Activated CD4-positive, alpha-beta T cell treated with anti-CD3 and anti-CD28 coated beads, Interleukin-2, amount 10 ng/mL, durations not matched to agents 7 days and 5 days (primary cell): ENCODE results near the gene ZACN. TPM values are rescaled to one million over a fixed set of nuclear protein-coding genes. Genes with fewer than 3 reads are reported as not detected.

Source experiments
- CTCF ChIA-PET: fragments of 350-600 bp; sonication (Branson Sonifier 250); formaldehyde crosslinking; loops from one replicate; lab custom pipeline; 2021; ENCODE audit warnings: antibody characterized with exemption; lab: Charles Lee
- POLR2A ChIA-PET: fragments of 350-600 bp; sonication (Branson Sonifier 250); formaldehyde crosslinking; loops from one replicate; lab custom pipeline; 2021; ENCODE audit warnings: antibody characterized with exemption; lab: Charles Lee
- DNase-seq: peaks from one replicate; pipeline ENCODE4 v3.0.0-alpha.2; 2020
- H3K27ac Mint-ChIP-seq: one replicate; pipeline ENCODE4 v1.8.0; 2021; ENCODE audit warnings: mild to moderate bottlenecking, moderate library complexity, mixed read lengths
- H3K27me3 Mint-ChIP-seq: one replicate; pipeline ENCODE4 v1.8.0; 2021; ENCODE audit warnings: mixed read lengths
- H3K36me3 Mint-ChIP-seq: one replicate; pipeline ENCODE4 v1.8.0; 2021; ENCODE audit warnings: low read depth, mixed read lengths
- H3K4me1 Mint-ChIP-seq: one replicate; pipeline ENCODE4 v1.8.0; 2021; ENCODE audit warnings: mixed read lengths
- H3K4me3 Mint-ChIP-seq: one replicate; pipeline ENCODE4 v1.8.0; 2021; ENCODE audit warnings: mild to moderate bottlenecking, moderate library complexity, mixed read lengths
- H3K9me3 Mint-ChIP-seq: one replicate; pipeline ENCODE4 v1.8.0; 2021; ENCODE audit warnings: mixed read lengths
- total RNA-seq, 2 experiments: library from RNA; stranded (reverse); gene quantifications; one replicate each; pipeline ENCODE4 v1.2.3, GENCODE V29; 2021

Gene ZACN
- total RNA-seq, 2 experiments from 2014 or later: 0.27 TPM; not detected in 1

DNA sequence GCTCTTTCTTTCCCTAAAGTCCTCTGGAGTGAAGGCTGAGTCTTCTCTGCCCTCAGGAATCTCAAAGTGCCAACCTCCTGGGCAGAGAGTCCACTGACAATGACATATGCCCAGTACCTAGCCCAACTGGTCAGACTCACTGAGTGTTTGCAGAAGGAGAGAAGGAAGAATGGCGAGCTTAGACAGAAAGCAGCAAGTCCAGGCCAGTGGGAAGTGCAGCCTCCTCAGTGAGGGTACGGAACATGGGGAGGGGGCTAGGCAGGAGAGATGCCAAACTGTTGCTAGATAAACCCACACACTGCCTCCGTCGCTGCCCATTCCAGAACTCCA lies 23.9 kb downstream of the ZACN start:
- peak overlapping the region; percentile 96 for H3K27ac Mint-ChIP-seq
- H3K27me3 Mint-ChIP-seq: no peaks in the 10 kb centered on the region
- POLR2A ChIA-PET: no interaction called here
- peaks cover 32% of the 10 kb centered on the region for H3K4me1 Mint-ChIP-seq
- H3K4me3 Mint-ChIP-seq: peak overlapping the region; percentile 96
- CTCF ChIA-PET: interaction anchor here (0.6 to 3.0 kb wide), 7 partner anchors 10 to 176 kb away, joined by 3 to 14 read pairs (median 3); no protein-coding TSS in a partner anchor
- DNase-seq: no peak
- H3K9me3 Mint-ChIP-seq: no peaks in the 10 kb centered on the region
- peaks cover 33% of the 10 kb centered on the region for H3K36me3 Mint-ChIP-seq

DNA sequence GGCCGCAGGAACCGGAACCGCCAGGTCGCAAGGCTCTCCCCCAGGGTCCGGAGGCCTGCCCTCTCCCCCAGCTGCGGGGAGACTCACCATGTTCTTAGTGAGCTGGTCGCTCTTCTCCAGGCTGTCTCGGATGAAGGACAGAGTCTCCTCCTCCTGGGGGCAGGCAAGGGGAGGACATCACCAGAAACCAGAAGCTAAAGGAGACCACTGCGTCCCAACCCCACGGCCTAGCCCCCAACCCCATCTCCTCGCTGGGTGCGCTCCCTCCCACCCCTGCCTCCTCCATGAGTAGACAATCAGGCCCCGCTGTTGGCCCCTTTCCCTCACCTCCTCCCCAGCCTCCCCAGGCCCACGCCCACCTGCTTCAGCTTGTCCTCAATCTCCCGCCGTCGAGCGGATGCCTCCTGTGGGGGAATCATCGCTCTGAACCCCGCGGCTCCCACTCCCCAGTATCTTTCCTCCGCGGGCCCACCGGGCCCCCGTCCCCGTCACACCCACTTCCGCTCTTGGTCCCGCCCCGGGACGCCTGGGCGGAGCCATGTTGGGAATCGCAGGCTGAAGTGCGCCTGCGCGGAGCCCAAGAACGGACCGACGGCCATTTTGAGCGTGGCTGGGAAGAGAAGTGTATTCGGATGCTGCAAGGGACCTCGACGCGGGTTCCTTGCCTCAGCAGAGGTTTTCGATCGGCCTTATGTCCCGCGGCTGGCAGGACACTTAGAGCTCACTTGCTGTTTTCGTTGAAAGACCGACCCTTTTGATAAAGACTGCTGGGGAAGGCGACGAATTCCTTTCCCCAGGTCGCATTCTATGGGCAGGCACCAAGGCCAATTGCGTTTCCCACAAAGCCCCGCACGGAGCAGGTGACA lies 24.5 kb downstream of the ZACN start, which contains the start of gene EXOC7:
Gene EXOC7 (minus strand): TSS at position 514 of the 866 bp plus-strand sequence. CDS start 95 bp downstream, at position 419.
- H3K4me3 Mint-ChIP-seq: peak within 1 kb of the TSS; percentile 96
- H3K27me3 Mint-ChIP-seq: no peaks in the 10 kb centered on the region
- peaks cover 30% of the 10 kb centered on the region for H3K36me3 Mint-ChIP-seq
- CTCF ChIA-PET: interaction anchor here (0.6 to 3.0 kb wide), 13 partner anchors 9 to 350 kb away, joined by 3 to 14 read pairs (median 3); no protein-coding TSS in a partner anchor
- H3K4me1 Mint-ChIP-seq: peaks cover 32% of the 10 kb centered on the region
- POLR2A ChIA-PET: interaction anchor here (0.5 kb wide), 1 partner anchor 40 kb away, joined by 3 read pairs; no protein-coding TSS in a partner anchor
- H3K9me3 Mint-ChIP-seq: no peaks in the 10 kb centered on the region
- peak; percentile 93 for DNase-seq
- H3K27ac Mint-ChIP-seq: peak within 1 kb of the TSS; percentile 96

DNA sequence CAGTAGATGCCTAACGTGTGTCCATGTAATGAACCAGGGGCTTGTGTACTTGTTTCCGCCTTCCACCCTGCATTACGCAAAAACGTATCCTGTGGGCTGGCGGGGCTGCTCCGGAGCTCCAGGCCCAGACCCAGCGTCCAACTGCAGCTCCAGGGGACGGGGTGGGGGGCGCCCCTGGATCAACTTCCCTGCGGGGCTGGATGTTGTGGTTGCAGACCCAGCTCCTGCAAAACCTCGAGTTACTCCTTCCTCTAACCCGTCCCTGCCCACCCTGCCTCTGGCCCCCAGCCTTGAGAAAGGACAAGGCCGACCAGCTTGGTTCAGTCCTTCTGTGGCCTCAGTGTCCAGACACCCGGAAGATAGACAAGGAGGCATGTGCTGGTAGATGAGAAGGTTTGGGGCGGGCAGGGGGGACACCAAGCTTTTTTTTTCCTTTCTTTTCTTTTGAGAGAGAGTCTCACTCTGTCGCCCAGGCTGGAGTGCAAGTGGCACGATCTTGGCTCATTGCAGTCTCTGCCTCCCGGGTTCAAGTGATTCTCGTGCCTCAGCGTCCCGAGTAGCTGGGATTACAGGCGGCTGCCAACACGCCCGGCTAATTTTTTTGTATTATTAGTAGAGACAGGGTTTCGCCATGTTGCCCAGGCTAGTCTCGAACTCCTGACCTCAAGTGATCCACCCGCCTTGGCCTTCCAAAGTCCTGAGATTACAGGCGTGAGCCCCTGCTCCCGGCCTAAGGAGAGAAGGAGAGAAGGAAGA lies 25.3 kb downstream of the ZACN start:
- ChIA-PET CTCF (interaction anchor here (1.1 to 3.0 kb wide), 10 partner anchors 12 to 351 kb away, joined by 3 to 14 read pairs (median 4); no protein-coding TSS in a partner anchor), POLR2A (interaction anchor here (0.5 kb wide), 1 partner anchor 41 kb away, joined by 3 read pairs; no protein-coding TSS in a partner anchor)
- H3K27me3 Mint-ChIP-seq: no peaks in the 10 kb centered on the region
- no peak for DNase-seq
- peaks cover 32% of the 10 kb centered on the region for H3K4me1 Mint-ChIP-seq
- peak overlapping the region; percentile 96 for H3K27ac Mint-ChIP-seq
- H3K36me3 Mint-ChIP-seq: peaks cover 25% of the 10 kb centered on the region
- H3K4me3 Mint-ChIP-seq: peak overlapping the region; percentile 96
- H3K9me3 Mint-ChIP-seq: no peaks in the 10 kb centered on the region

DNA sequence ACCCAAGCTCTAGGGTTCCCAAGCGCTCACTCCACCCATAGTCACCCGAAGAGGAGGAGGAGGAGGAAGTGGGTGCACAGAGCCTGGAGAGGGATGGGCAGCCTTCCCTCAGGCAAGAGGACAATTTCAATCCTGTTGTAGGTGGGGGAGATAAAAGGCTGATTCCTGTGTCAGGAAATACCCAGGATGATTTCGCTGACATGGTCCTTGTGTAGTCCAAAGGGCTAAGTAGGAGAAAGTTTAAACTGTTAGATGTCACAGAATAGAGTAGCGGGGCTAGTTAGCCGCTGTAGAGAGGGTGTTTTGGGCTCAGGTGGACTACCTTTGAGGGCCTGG lies 25.9 kb downstream of the ZACN start:
- ChIA-PET CTCF (interaction anchor here (1.3 to 2.4 kb wide), 3 partner anchors 17 to 184 kb away, joined by 3 to 10 read pairs (median 6); no protein-coding TSS in a partner anchor), POLR2A (no interaction called here)
- no peaks in the 10 kb centered on the region for H3K27me3 Mint-ChIP-seq
- H3K4me3 Mint-ChIP-seq: peak overlapping the region; percentile 96
- H3K27ac Mint-ChIP-seq: peak overlapping the region; percentile 82
- no peak for DNase-seq
- no peaks in the 10 kb centered on the region for H3K9me3 Mint-ChIP-seq
- peaks cover 19% of the 10 kb centered on the region for H3K36me3 Mint-ChIP-seq
- peaks cover 31% of the 10 kb centered on the region for H3K4me1 Mint-ChIP-seq

DNA sequence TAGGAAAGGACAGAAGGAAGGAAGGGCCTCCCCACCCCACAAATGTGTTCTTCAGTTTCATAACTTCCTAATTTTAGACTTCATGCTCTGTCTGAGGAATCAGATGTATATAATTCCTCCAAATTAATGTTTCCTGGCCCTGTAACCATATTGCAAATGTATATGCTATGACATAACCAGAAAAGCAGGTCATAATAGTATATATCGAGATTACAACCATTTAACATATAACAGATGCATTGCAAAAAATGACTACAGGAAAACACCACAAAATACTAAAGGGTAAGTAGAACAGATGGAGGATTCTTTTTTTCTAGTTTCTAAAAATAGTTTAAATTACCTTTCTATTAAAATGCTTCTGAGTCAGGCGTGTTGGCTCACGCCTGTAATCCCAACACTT lies 27.7 kb downstream of the ZACN start:
- Mint-ChIP-seq H3K27me3 (no peaks in the 10 kb centered on the region), H3K36me3 (peaks cover 10% of the 10 kb centered on the region), H3K4me3 (no peak overlapping the region), H3K4me1 (peaks cover 21% of the 10 kb centered on the region), H3K9me3 (no peaks in the 10 kb centered on the region), H3K27ac (no peak overlapping the region)
- DNase-seq: no peak
- POLR2A ChIA-PET: no interaction called here
- CTCF ChIA-PET: interaction anchor here (1.4 to 1.7 kb wide), 2 partner anchors 9 to 75 kb away, joined by 3 to 4 read pairs; no protein-coding TSS in a partner anchor

DNA sequence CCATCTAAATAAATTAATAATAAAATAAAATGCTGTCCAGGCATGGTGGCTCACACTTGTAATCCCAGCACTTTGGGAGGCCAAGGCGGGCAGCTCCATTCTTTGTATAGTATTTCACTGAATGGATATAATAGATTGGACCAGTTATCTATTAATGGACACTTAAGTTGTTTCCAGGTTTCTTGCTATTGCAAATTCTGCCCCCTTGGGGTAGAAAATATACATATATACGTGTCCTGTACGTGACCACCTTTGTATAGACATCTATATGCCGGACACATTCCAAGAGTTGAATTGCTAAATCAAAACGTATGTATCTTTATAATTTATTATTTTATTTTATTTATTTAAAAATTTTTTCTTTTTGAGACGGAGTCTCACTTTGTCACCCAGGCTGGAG lies 28.5 kb downstream of the ZACN start:
- Mint-ChIP-seq H3K27ac (no peak overlapping the region), H3K27me3 (no peaks in the 10 kb centered on the region), H3K36me3 (peaks cover 8% of the 10 kb centered on the region), H3K4me1 (peaks cover 14% of the 10 kb centered on the region), H3K4me3 (no peak overlapping the region), H3K9me3 (no peaks in the 10 kb centered on the region)
- POLR2A ChIA-PET: no interaction called here
- CTCF ChIA-PET: interaction anchor here (0.6 kb wide), 2 partner anchors 14 to 16 kb away, joined by 3 read pairs; no protein-coding TSS in a partner anchor
- DNase-seq: no peak

DNA sequence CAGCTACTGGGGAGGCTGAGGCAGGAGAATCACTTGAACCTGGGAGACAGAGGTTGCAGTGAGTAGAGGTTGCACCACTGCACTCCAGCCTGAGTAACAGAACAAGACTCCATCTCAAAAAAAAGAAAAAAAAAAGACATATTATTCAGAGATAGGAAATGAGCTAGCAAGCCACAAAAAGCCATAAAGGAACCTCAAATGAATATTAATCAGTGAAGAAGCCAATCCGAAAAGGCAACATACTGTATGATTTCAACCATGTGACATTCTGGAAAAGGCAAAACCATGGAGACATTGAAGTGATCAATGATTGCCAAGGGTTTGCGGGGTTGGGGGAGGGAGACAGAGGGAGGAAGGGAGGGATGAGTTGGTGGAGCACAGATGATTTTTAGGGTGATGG lies 33.0 kb downstream of the ZACN start:
- ChIA-PET CTCF (interaction anchor here (0.7 to 1.6 kb wide), 5 partner anchors 9 to 328 kb away, joined by 3 to 7 read pairs (median 3); partner anchors contain the start of gene EXOC7), POLR2A (no interaction called here)
- no peak for DNase-seq
- Mint-ChIP-seq H3K4me1 (no peaks in the 10 kb centered on the region), H3K4me3 (no peak overlapping the region), H3K27ac (no peak overlapping the region), H3K27me3 (no peaks in the 10 kb centered on the region), H3K36me3 (no peaks in the 10 kb centered on the region), H3K9me3 (no peaks in the 10 kb centered on the region)

DNA sequence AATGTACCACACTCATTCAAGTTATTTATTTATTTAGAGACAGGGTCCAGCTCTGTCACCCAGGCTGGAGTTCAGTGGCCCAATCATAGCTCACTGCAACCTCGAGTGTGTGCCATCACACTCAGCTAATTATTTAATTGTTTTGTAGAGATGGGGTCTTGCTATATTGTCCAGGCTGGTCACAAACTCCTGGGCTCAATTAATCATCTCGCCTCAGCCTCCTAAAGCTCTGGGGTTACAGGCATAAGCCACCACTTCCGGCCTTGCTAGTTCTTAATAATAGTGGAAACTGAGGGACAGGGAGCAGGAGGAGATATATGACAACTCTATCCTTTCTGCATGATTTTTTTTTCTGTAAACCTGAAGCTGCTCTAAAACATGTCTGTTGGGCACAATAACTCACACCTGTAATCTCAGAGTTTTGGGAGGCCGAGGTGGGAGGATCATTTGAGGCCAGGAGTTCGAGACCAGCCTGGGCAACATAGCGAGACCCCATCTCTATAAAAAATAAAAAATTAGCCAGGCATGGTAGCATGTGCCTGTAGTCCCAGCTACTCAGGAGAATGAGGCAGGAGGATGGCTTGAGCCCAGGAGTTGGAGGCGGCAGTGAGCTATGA lies 36.3 kb downstream of the ZACN start:
- CTCF ChIA-PET: interaction anchor here (1.5 to 2.7 kb wide), 2 partner anchors 9 to 165 kb away, joined by 4 to 8 read pairs; no protein-coding TSS in a partner anchor
- no peak for DNase-seq
- no peaks in the 10 kb centered on the region for H3K4me1 Mint-ChIP-seq
- no peaks in the 10 kb centered on the region for H3K36me3 Mint-ChIP-seq
- POLR2A ChIA-PET: no interaction called here
- no peak overlapping the region for H3K27ac Mint-ChIP-seq
- H3K4me3 Mint-ChIP-seq: no peak overlapping the region
- no peaks in the 10 kb centered on the region for H3K27me3 Mint-ChIP-seq
- no peaks in the 10 kb centered on the region for H3K9me3 Mint-ChIP-seq

DNA sequence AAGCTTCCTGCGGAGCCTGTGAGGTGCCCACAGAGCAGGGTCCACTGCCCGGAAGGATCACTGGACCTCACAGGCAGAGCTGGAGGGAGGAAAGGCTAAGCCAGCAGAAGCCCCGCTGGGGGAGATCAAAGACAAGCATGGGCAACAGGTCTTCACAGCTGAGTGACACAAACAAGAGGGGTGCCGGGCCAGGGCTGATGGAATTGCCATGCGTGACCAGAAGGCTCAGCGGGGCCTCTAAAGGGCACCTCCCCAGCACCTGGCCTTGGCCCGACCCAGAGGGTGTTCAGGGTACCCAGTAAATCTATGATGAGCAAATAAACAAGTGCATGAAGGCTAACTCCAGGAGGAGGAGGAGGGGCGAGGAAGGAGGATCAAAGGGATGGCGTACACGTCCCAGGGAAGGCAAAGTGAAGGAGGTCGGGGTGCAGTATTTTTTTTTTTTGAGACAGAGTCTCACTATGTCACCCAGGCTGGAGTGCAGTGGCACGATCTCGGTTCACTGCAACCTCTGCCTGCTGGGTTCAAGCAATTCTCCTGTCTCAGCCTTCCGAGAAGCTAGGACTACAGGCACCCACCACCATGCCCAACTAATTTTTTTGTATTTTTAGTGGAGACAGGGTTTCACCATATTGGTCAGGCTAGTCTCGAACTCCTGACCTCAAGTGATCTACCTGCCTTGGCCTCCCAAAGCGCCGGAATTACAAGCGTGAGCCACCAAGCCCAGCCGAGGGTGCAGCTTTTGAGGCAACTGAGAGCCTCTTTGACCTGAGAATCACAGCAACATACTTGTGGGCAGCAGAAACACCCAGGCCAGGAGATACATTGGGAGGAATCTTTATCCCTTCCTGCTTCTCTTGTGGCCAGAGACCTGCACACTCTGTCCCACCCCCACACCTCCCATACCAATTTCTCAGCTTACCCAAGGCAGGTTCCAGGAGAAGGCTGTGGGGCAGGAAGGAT lies 40.7 kb downstream of the ZACN start:
- H3K9me3 Mint-ChIP-seq: no peaks in the 10 kb centered on the region
- H3K4me3 Mint-ChIP-seq: no peak overlapping the region
- no peaks in the 10 kb centered on the region for H3K36me3 Mint-ChIP-seq
- H3K27ac Mint-ChIP-seq: peak overlapping the region; percentile 25
- ChIA-PET CTCF (interaction anchor here (0.8 to 11.6 kb wide), 13 partner anchors 10 to 177 kb away, joined by 3 to 160 read pairs (median 6); no protein-coding TSS in a partner anchor), POLR2A (interaction anchor here (1.0 kb wide), 2 partner anchors 60 to 150 kb away, joined by 3 read pairs; no protein-coding TSS in a partner anchor)
- no peaks in the 10 kb centered on the region for H3K27me3 Mint-ChIP-seq
- peaks cover 15% of the 10 kb centered on the region for H3K4me1 Mint-ChIP-seq
- no peak for DNase-seq

DNA sequence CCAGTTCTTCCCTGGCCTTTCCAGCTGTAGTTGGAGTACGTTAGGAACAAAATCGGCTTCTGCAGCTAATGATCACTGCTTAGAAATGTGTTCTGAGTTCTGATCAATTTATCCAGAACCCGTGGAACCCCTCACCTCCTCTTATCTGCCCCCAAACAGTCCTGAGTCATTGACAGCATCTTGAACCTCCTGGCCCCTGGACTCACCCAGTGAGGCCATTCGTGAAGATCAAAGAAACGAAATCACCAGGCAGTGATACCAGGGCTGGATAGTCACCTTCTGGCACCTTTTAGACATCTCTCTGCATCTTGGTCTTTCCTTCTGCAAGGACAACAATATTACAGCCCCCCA lies 41.7 kb downstream of the ZACN start:
- DNase-seq: no peak
- Mint-ChIP-seq H3K9me3 (no peaks in the 10 kb centered on the region), H3K36me3 (no peaks in the 10 kb centered on the region), H3K4me1 (peaks cover 15% of the 10 kb centered on the region), H3K27ac (peak overlapping the region; percentile 1), H3K4me3 (no peak overlapping the region), H3K27me3 (no peaks in the 10 kb centered on the region)
- ChIA-PET CTCF (interaction anchor here (0.5 to 11.6 kb wide), 31 partner anchors 8 to 366 kb away, joined by 3 to 160 read pairs (median 5); partner anchors contain the start of genes EXOC7, FOXJ1 and UBALD2), POLR2A (no interaction called here)

DNA sequence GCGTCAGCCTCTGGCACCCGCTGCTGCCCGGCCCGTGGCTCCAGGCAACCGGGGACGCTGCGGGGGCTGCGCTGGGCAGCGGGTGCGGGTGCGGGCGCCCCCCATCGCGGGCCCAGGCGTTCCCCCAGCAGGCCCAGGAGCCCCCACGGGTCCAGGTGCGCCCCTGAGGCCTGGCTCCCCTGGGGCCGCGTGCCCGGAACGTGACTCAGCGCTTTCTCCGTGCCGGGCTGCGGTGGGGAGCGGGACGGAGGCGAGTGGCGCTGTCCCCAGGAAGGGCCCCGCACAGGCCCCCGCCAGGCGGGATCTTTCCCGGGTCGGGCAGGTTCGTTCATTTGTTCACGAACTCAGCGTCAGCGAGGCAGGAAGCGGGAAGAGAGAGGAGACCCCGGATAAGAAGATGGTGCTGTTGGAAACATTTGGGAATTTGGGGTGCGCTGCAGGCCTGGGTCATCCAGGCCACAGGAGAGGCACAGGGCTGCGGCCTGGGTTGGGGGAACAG lies 43.0 kb downstream of the ZACN start:
- H3K9me3 Mint-ChIP-seq: no peaks in the 10 kb centered on the region
- H3K4me3 Mint-ChIP-seq: peak overlapping the region; percentile 10
- peak overlapping the region; percentile 83 for H3K27ac Mint-ChIP-seq
- H3K36me3 Mint-ChIP-seq: no peaks in the 10 kb centered on the region
- CTCF ChIA-PET: interaction anchor here (0.6 to 11.6 kb wide), 34 partner anchors 9 to 247 kb away, joined by 3 to 160 read pairs (median 4); partner anchors contain the start of genes EXOC7 and FOXJ1
- H3K4me1 Mint-ChIP-seq: peaks cover 27% of the 10 kb centered on the region
- H3K27me3 Mint-ChIP-seq: no peaks in the 10 kb centered on the region
- no peak for DNase-seq
- POLR2A ChIA-PET: no interaction called here
